Measurements from ENCODE around the gene CBLL2.

DNA sequence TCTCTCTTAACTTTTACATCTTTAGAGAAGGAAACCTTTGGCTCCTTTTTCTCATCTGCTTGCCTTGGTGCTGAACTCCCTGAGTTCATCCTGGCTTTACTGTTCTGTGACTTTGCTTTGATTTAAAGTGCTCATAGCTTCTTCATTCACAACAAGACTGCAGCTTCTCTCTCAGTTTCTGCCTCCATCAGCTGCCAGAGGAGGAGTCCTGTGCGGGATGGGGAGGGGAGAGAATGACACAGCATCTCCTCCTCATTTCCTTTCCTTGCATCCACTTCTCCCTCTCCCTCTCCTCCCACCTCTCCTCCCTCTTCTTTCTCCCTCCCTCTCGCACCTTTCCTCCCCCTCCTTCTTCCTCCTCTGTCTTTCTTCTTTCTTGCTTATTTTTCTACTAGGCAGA is 42.0 kb downstream of the CBLL2 start:
- TF ChIP-seq, protein P1, sequence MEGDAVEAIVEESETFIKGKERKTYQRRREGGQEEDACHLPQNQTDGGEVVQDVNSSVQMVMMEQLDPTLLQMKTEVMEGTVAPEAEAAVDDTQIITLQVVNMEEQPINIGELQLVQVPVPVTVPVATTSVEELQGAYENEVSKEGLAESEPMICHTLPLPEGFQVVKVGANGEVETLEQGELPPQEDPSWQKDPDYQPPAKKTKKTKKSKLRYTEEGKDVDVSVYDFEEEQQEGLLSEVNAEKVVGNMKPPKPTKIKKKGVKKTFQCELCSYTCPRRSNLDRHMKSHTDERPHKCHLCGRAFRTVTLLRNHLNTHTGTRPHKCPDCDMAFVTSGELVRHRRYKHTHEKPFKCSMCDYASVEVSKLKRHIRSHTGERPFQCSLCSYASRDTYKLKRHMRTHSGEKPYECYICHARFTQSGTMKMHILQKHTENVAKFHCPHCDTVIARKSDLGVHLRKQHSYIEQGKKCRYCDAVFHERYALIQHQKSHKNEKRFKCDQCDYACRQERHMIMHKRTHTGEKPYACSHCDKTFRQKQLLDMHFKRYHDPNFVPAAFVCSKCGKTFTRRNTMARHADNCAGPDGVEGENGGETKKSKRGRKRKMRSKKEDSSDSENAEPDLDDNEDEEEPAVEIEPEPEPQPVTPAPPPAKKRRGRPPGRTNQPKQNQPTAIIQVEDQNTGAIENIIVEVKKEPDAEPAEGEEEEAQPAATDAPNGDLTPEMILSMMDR (IDR thresholded peaks at IDR 0.05) = no peak
- no peak for TF ChIP-seq POLR2A (IDR thresholded peaks at IDR 0.05)

Data from lower leg skin (tissue), 3 donors.